ENCODE results near the gene SLC22A16.
"Not testable (repeated sequence)": the region's sequence is repeated elsewhere in the genome, so short reads cannot be mapped to it uniquely, and the experiment has no call there.

Gene SLC22A16, protein sequence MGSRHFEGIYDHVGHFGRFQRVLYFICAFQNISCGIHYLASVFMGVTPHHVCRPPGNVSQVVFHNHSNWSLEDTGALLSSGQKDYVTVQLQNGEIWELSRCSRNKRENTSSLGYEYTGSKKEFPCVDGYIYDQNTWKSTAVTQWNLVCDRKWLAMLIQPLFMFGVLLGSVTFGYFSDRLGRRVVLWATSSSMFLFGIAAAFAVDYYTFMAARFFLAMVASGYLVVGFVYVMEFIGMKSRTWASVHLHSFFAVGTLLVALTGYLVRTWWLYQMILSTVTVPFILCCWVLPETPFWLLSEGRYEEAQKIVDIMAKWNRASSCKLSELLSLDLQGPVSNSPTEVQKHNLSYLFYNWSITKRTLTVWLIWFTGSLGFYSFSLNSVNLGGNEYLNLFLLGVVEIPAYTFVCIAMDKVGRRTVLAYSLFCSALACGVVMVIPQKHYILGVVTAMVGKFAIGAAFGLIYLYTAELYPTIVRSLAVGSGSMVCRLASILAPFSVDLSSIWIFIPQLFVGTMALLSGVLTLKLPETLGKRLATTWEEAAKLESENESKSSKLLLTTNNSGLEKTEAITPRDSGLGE

DNA sequence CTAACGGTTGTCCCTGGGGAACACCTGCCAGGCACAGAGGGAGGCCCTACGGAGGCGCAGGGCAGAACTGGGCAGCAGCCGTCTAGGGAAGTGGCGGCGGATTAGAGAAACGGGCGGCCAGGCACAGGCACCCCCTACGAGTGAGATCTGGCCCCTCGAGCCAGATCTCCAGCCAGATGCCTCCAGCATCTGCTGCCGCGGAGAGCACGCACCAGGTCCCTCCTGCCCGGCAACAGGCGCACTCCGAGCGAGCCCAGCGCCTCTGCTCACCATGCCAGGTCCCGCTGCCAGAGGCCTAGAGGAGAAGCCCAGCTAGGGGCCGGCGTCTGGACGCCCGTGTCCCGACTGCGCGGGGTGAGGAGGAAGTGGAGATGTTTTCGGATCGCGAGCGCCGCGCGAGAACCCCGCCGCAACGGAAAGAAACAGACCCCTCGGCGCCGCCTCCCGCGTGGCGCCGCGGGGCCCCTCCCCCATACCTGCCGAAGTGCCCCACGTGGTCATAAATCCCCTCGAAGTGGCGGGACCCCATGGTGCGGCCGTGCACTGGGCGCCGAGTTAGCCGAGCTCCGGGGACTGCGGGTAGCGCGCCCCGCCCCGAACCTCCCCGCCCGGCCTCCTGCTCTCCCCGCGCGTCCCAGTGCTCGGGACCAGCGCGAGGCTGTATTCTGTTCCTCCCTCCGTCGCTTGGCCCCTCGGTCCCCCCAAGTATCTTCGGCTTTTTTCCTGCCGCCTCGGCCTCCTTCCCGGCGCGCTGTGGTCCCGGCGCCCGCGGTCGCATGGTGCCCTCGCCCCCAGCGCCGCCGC lies at the start of gene SLC22A16:
Gene SLC22A16, minus strand, starts transcription at position 568 of the 804 bp plus-strand sequence. Its CDS starts 39 bp downstream, at position 529.
- no peak for DNase-seq

DNA sequence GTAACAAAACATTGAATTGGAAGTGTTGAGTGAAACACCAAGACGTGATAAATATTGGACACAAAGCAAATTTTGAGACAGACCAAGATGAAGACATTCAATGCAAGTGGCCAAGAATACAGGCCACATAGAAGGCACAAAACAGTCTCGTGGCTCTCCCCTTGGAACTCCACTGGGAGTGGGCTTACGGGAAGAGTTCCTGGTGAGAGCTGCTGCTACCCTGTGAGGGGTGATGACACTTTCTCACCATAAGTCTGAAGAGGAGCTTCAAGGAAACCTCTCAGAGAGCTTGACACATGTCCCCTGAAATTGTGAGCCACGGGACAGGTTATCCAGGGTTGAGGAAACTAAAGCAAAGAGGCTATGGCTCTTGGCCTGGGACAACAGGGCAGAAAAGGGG lies 48.6 kb upstream of the SLC22A16 start:
- DNase-seq = no peak

DNA sequence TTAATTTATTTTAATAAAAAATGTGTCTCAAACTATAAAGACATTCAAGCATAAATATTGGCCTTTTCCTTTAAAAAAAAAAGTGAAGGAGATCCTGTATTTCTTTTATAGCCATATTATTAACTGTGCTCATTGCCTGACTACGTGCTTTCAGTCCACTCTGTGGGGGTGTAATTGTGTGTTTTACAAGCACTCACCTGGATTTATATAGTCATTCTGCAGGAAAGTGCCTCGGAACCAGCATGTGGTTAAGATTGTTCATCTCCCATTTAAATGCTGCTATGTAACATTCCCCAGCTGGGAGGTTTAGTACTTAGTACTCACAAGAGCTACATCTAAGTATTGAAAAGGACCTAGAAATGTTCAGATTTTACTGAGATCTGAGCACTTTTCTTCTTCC lies 47.9 kb upstream of the SLC22A16 start:
- no peak for DNase-seq

DNA sequence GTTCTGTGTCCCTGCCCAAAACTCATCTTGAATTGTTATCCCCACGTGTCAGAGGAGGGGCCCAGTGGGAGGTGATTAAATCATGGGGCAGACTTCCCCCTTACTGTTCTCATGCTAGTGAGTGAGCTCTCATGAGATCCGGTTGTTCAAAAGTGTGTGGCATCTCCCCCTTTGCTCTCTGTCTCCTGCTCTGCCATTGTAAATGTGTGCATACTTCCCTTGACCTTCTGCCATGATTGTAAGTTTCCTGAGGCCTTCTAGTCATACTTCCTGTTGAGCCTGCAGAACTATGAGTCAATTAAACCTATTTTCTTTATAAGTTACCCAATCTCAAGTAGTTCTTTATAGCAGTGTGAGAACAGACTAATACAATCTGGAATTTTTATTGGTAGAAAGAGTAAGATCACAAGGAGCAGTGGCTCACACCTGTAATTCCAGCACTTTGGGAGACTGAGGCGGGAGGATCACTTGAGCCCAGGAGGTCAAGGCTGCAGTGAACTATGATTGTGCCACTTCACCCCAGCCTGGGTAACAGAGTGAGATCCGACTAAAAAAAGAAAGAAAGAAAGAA lies 47.1 kb upstream of the SLC22A16 start:
- DNase-seq = no peak

DNA sequence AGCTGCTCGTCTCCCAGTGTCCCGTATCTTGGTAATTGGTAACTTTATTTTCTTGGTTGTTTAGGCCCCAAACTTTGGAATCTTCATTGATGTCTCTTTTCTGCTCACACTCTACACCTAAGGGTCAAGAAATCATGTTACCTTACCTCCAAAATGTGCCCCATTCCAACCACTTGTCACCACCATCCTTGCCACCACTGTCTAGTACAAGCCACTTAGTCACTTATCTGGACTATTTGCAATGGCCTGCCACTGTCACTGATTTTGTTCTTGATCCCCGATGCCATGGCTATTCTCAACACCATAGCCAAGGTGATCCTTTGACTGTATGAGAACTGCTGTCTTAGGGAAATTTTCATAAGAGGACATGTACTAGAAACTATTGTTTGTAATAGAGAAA lies 46.0 kb upstream of the SLC22A16 start:
- no peak for DNase-seq

DNA sequence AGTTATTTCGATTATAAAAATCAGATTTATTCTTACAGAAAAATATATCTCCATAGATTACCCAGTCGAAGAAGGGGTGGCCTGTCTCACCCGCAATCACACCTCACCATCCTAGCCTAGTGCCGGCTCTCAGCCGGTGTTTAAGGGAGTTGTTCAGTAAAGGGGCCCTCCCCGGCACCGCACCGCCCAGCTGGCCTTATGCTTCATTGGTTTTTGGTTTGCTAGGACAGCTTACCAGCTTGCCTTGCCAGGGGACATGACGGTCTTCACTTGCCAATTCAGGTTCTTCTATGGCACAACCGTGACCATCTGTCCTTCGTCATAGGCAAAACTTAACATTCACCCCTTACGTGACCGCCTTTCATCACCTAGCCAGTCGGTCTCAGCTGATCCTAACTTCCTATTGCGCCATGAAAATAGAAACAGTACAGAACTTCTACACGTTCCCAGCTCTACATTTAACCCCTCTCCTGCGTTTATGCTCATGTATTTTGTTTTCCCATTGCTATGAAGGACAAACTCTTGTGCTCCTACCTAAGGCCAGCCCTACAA lies 44.7 kb upstream of the SLC22A16 start:
- DNase-seq = no peak

DNA sequence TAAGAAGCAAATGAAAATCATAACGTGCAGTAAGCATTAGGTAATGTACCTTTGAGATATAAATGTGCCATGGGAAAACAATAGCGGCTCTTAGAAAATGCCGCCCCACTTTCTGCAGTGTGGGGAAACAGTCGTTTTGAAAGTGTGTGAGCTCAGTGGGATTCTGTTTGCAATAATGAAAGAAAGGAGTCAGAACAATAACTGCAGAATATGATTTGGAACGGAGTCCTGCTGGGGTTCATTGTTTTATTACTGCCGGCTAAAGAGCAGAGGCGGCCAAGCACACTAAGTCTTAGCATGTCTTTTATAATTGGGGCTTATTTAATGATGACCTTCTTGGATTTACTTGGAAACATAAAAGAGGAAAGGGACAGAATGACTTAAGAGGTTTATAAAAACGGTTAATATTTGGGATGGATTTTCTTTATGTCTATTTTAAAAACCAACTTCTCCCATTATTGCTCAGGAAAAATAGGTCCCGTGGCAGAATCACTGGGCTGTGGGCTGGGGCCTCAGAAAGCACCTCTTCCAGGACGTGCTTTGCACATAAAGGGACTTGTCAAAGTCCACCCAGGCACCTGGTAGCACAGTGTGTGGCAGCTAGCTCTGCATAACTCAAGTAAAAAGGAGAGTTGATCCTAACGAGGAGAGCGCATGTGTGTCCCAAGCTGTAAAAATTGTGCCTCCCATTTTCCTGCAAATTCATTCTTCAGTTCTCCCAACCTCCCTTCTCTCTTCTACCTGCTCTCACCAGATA lies 44.0 kb upstream of the SLC22A16 start:
- no peak for DNase-seq

DNA sequence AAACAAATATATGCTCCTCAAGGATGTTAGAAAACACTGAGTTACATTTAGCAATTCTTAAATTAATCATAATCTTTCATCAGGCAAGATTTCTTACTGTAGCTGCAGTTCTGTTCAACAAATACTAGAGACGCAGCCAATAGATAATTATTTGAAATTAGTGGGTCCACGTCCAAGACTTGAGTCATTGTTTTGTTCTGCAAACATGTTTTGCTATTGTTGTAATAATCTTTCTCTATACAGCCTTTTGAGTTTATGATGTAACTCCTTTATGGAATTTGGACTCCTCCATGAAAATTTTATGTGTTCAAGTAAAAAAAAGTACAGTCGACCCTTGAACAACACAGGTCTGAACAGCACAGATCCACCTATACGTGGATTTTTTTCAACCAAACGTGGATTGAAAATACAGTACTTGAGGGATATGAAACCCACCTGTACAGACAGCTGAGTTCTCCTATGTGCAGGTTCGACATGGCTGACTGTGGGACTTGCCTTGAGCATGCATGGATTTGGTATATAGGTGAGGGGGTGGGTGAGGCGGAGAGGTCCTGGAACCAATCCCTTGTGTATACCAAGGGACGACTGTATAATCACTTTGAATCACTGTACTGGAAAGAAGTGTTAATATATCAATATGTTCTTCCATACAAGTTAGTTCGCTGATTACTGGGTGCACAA lies 41.3 kb upstream of the SLC22A16 start:
- no peak for DNase-seq

DNA sequence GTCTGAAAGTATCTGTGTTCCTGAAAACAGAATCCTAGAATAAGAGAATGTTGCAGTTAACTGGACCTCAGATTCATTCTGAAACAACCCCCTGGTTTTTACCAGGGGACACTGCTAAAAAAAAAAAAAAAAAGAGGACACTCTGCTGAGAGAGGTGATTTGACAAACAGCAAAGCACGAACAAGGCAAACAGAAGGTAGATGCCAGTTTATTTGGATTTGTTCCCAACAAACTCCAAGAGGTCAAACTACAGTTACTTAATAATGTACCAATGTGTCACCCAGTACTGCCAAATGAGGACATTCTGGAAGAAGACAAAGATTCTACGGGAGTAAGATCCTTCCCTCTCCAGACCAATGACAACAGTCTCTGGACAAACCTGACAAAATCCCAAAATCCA lies 40.6 kb upstream of the SLC22A16 start:
- no peak for DNase-seq

DNA sequence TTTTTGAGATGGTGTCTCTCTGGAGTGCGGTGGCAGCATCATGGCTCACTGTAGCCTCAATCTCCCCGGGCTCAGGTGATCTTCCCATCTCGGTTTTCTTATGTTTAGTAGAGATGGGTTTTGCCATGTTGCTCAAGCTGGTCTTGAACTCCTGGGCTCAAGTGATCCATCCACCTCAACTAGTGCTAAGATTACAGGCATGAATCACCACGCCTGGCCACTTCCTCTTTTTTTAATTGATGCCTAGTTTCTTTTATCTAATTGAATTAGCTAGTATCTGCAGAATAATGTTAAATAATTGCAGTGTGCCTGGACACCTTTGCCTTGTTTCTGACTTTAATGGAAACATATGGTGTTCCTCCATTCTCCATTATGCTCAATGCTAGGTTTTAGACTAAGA lies 38.4 kb upstream of the SLC22A16 start:
- no peak for DNase-seq

DNA sequence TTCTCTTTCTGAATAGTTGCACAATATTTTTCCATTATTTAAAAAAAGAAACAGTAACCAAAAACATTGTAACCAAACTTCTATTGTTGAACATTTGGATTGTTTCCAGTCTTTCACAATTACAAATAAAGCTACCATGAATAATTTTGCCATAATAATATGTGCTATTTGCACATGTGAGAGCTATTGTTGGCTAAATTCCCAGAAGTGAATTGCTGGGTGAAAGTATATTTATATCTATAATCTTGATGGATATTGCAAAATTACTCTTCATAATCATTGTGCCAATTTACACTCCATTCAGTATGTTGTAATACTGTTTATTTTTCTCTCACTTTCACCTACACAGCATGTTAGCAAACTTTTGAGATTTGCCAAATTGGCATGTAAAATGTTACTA lies 36.6 kb upstream of the SLC22A16 start:
- no peak for DNase-seq

DNA sequence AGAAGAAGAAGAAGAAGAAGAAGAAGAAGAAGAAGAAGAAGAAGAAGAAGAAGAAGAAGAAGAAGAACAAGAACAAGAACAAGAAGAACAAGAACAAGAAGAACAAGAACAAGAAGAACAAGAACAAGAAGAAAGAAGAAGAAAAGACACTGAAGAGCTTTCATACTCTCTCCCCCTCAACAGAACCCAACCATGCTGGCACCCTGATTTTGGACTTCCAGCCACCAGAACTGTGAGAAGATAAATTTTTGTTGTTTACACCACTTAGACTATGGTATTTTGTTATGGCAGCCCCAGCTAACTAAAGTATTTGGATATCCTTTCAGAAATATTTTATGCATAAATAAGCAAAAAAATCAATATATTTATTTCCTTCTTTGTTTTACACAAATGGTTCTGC lies 36.1 kb upstream of the SLC22A16 start:
- not testable (repeated sequence) for DNase-seq

DNA sequence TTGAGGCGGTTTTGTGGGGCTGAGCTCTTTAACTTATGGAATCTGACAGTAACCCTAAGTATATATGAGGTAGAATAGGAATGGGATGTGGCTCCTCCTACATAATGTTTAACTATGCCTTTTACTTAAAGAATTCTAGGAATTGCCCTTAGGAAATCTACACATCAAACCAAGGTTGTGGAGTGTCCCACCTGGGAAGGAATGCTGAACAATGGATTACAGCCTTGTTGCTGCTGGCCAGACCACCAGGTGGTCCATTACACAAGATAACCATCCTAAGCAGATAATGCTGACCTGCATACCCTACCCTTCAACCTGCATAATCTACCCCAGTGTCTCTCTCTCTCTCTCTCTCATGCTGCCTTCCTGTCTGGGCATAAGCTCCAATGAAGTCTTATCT lies 35.0 kb upstream of the SLC22A16 start:
- DNase-seq = no peak

DNA sequence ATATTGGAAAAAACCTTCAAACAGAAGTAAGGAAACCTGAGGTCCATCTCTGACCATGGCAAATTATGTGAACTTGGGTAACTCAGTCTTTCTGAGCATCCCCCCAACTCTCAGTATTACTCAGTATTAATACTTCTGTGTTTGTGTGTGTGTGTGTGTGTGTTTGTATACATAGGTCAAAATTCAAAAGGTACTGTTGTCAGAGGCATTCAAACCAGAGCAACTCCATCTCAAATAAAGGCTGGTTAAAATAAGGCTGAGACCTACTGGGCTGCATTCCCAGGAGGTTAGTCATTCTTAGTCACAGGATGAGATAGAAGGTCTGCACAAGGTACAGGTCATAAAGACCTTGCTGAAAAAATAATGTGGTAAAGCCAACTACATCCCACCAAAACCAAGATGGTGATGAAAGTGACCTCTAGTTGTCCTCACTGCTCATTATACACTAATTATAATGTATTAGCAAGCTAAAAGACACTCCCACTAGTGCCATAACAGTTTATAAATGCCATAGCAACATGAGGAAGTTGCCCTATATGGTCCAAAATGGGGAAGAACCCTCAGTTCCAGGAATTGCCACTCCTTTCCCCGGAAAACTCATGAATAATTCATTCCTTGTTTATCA lies 33.3 kb upstream of the SLC22A16 start:
- no peak for DNase-seq

DNA sequence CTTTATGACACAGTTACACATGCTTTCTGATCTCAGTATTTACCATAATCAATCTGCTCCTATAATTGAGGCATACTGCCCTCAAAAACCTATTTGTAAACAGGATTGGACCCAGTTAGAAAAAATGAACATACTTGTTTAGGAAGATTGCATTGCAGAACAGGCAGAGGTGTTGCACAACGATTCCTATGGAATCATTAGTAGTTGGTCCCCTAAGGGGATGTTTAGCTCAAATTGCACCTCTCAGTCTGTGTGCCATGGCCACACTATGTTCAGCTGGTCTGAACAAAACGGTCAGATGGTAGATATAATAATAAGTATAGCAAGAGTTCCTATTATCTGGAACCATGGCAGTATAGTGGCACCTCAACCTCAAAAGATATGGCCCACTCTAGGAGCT lies 28.5 kb upstream of the SLC22A16 start:
- DNase-seq = not testable (repeated sequence)

DNA sequence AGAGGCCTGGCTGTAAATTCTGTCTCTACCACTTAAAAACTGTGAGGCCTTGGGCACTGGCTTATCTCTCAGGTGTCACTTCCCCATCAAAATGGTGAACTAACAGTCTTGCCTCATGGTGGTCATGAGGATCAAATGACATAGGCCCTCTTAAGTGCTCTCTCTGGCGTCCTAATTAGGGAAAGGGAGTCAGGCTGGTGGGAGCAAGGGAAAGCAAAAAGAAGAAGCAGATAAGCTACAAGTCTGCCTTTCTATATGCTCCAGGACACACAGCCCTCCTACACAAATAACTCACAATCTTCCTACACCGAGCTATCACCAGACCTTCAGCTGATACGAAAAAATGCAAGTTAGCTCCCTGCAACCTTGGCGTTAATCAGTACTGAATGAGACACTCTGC lies 19.5 kb upstream of the SLC22A16 start:
- DNase-seq = no peak

DNA sequence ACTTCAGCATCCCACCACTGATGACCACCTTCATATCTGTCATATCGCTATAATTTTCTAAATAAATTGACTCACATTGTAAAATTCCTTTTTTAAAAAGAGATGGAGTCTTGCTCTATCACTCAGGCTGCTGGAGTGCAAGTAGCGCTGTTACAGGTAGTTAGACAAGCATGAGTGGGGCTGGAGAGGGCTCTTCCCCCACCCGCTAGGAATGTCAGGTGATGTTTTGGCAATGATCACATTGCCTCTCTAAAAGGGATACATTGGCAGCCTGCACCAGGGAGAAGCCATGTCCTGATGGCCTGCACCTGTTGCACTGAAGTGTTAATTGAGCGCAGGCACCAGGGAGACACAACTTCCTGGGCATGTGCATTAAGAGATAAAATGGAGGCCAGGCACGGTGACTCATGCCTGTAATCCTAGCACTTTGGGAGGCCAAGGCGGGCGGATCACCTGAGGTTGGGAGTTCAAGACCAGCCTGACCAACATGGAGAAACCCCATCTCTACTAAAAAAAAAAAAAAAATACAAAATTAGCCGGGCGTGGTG lies 16.9 kb upstream of the SLC22A16 start:
- no peak for DNase-seq

DNA sequence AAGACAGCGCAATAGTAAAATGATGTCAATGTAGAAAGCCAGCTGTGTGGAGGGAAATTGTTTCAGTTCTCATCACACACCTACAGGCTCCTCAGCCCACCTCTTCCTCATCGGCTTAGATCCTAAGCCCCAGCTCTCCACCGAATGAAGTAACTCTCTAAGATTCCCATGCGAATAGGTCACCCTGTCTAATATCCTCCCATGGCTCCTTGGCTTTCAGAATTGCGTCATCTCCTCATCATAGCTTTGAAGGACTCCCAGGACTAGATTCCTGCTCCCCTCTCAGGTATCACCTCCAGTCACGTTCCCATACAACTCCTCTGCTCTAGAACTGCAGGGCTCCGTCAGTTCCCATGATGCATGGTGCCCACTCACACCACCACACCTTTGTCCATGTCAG lies 16.2 kb upstream of the SLC22A16 start:
- no peak for DNase-seq

DNA sequence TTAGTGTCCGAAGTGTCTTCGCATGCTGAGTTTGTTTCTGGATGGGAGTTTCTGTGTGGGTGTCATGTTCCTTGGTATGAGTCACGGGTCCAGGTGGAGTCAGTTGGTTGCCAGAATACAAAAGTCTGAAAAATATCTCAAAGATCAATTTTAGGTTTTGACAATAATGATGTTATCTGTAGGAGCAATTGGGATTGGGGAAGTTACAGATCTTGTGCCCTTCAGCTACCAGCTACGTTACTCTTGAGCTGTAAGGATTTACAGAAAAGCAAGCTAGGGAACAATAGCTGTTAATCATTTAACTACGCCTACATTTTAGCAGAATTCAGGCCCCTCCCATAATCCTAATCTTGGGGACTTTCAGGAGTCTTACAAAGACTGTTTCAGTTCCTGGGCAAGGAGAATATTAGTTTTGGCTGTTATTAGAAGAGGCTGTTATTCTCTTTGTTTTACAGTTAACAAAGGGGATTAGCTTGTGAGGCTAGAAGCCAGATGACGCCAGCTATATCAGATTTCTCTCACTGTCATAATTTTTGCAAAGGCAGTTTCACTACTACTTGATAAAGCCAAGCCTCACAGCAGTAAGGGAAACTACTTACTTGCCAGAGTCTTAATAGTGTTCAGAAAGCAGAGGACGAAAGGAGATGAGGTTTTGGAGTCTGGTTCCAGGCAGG lies 15.4 kb upstream of the SLC22A16 start:
- no peak for DNase-seq

DNA sequence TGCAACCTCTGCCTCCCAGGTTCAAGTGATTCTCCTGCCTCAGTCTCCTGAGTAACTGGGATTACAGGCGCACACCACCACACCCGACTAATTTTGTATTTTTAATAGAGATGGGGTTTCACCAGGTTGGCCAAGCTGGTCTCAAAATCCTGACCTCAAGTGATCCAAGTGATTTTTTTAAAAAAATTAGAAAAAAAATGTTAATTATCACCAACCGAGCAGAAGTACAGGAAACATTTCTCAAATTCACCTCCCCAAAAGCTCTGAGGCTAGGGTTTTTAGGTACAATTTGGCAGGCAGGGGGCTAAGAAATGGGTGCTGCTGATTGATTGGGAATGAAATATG lies 14.9 kb upstream of the SLC22A16 start:
- no peak for DNase-seq

DNA sequence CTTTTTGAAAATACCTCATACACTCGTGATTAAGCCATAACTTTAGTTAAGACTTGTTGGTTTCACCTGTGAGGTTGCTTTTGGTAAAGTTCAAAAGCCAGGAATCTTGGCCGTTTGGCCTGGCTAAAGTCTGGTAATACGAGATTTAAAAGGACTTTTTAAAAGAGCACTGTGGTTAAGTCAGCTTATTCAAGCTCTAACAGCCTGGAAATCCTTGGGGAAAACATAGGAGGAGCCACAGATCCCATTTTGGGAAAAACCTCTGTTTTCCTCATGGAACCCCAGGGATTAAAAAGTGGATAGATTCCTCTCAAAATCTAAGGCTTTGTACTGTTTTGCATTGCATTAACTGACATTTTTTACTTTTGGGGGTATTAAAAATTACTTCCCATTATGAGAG lies 13.7 kb upstream of the SLC22A16 start:
- DNase-seq = no peak
